ENCODE measurements around the gene SLC9C1.
A peak's percentile ranks its signal among the peaks of the same experiment; 100 is the strongest.

SLC9C1 gene

DNA sequence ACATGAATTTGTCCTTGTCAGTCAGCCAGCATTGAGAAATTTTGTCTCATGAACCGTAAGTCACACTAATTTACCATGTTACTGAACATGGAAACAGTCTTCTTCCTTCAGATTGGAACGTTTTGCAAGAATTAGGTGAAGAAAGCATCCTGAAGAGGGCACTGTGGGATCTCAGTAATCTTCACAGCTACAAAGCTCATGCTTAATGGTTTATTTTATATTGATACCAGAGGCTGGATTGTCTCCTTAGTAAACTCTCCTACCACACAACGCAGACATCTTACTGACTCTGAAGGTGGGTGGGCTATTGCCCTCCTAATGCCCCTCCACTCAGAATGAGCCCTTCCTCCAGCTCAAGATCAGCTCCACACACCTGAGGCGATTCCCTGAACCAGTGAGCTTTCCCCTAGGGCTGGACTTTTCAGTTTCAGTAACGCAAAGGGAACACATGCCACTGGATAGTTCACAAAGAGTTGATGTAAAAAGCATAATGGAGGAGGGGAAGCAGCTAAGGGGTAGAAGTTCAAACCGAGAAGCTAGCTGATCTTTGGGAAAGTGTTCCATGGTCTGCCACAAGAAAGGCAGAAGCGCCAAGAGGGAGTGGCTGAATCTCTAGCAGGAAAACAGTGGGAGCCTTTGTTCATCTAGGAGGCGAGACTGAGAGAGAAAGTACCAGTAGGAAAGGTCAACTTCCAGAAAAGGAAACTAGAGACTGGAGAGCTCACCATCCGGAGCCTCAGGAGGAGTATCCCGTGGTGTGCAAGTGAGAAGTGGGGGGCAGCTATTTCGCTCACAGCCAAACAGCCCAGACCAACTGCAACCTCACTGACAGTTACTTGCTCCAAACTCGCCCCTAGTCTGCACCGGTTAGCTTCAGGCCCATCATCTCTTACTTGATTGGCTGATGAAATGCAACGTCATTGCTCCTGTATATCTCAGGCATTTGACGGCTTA, at the start of gene SLC9C1:
Gene SLC9C1 (minus strand): TSS at position 849 of the 954 bp plus-strand sequence. CDS start 7,425 bp downstream, outside the sequence.
- peak; percentile 55 for DNase-seq

DNA sequence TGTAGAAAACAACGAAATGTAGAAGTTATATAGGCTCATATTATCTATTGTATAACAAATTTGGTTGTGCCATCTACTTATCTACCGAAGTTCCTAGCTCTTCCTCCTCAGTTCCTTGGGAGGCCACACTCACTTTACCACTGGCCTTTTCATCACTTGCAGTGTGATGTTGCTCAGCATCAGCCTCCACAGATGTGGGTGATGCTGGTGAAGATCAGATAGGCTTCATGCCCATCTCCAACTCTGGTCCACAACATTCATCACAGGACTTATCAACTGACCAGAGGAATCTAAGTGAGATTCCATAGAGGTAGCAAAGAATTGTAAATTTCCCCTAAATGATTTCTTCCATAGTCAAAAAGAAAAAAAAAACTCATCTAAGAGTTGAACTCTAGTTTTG, 47.4 kb upstream of the SLC9C1 start:
- DNase-seq, result no peak

DNA sequence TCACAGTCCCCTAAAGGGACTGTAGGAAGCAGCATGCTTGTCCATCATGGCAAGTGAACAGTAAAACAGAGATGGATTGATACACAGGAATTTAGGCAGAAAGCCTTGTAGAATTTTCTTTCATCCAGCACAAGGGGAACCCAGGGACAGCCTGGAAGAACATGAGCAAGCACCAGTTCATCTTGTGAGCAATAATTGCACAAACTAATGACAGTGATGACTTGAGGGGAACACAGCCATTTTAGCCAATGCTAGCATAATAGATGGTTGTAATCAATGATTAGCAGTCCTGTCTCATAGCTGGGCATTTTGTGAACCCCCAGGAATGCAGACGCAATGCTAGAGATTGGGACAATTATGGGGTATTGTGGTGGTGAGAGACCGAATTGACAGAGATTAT, 45.6 kb upstream of the SLC9C1 start:
- DNase-seq, result no peak

DNA sequence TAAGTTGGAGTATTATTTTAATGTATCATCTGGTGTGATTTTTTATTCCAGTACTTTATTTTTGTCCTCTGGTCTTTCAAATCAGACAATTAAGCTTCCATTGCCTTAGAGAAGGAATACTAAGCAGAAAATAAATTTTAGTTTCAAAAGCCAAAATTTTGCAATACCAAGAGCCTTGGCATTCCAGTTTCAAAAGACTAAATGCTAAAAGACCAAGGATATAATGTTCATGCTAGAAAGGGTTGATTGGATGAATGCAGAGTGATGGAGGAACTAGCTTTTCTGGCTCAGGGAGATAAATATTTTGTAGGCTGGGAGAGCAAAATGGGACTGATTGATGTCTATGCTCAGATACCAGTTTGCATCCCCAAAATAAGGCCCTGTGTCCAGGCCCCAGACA, 45.1 kb upstream of the SLC9C1 start:
- DNase-seq, result no peak

DNA sequence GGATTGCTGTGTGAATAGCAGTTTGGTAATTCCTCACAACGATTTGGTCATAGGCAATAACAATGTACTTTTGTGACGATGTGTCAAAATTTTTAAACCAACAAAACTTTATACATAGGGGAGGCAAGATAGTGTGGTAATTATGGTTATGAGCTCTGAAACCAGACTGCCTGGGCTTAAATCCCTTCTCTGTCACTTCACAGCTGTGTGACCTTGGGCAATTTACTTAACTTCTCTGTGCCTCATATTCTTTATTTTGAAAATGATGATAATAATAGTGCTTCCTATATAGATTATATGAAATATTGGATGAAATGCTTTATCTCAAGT, 44.7 kb upstream of the SLC9C1 start:
- no peak for DNase-seq

DNA sequence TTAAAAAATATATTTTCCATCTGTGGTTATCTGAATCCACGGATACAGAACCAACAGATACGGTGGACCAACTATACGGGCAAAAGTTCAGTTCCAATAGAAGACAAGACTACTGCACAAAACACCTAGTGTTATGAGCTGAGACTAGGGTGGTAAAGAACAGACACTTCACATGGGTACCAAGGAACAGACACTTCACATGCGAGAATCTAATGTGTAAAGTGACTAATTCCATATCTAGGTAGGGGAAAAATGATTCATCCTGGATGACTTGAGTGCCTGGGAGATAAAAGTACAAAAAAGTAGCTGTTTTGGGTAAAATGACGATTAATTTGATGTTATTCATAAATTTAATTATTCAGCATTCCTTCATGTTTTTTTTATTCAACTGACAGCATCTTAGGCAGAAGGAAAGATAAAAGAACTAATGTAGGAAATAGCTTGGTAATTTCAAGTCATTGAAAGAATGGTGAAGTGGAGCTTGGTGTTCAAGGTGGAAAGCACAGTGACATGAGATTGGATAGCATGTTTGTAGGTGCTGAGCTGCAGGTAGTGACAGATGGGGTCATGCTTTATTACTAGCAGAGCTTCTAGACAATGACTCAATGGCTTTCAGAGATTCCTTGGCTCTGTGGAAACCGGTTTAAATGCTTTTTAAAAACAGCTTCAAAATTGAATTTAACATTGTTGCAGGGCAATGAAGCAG, 44.2 kb upstream of the SLC9C1 start:
- no peak for DNase-seq

DNA sequence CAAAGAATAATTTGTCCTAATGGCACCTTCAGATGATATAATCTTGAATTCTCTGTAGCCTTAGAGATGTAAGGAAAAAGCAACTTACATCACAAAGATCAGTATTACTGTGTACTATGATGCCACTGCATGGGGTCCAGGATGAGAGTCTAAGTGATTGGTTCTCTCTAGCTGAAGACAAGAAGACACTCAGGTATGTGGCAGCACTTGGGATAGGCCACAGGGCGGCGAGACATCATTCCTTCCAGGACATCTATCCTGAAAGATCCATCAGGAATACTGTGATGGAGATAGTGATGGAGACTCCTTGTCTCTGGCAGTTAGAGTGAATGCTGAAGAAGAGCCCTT, 41.4 kb upstream of the SLC9C1 start:
- no peak for DNase-seq

DNA sequence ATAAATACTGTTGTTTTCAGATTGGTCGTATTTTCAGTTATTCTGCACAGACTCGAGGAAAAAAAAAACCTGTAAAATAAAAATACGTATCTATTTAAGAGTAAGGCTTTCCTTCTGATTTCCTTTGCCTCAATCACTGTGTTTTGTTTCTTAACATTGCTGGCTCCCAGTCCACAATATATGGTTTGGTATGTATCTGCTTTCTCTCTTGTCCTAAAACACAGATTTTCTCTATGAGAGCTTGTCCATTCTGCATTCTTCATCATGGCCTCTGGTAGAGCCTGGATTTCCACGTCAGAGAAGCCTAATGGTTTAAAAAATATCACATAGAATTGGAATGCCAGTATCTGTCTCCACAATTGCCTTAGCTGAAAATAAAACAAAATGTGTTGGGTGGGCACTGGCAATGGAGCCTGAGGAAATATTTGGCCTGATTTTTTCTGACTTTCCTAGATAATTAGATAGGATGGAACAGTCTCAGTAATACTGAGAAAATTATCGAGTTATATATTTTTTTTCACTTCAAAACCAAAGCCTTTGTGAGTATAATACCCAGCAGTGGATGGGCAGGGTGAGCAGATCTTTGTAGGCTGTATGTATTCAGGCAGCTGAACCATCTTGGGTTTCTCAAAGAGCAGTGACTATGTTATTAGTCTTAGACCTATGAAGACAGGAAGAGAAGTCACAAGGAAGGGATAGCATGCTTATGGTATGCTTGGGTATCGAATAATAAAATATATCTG, 40.8 kb upstream of the SLC9C1 start:
- no peak for DNase-seq

DNA sequence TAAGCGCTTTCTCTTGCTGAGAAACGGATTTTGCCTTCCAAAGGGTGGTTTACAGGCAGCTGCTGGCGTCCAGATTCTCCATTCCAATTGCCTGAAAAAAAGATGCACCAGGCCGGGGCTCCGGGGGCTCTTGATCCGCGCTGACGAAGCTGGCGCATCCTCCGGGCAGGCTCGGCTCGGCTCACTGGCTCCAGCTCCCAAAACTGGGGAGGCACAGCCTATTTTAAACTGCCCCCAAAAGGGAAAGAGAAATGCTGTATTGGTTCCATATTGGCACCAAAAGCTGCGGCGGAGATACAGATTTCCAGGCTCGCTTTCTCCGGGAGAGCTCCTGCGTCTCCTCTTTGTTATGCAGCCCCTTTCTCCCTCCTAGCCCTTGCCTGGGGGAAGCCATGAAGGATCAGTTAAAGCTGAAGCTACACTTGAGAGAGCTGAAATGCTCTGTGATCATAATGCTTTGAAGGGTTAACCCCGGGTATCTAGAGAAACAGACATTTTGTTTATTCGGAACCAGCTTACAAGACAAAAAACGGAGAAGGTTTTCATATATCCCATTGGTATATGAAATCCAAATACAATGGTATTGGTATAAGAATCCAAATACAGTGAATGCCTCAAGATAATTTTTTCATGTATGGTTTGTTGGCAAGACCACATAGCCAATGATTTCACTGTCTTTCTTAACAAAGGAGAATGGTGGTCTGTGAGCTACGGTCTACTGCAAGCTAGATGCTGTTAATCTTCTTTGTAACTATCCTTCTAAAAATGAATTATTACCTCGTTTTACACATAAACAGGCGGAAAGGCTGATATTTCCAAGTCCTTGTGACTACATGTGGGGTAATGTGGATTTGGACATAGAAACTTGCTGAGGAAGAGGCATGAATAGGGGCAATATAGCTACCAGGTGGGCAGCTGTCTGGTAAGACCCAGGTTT, 39.6 kb upstream of the SLC9C1 start:
- DNase-seq, result no peak

DNA sequence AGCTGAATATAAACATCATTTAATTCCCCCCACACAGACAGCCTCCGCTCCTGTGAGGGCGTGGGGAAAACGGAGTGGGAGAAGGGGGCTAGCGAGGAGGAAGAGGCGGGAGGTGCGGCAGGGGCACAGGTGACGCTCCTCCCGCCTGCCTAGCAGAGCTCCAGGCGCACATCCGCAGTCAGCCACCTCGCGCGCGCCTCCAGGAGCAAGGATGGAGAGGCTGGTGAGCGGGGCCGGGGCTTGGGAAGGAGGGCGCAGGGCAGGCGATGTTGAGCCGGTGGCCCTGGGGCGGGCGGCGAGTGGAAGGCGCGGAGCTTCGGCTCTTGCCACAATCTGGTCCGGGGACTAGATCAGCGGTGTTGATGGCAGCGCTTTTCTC, 39.0 kb upstream of the SLC9C1 start, which contains the start of gene CD200:
Gene CD200 (plus strand): TSS at position 155 of the 379 bp plus-strand sequence. CDS start 57 bp downstream, at position 212.
- DNase-seq, result peak; percentile 29

DNA sequence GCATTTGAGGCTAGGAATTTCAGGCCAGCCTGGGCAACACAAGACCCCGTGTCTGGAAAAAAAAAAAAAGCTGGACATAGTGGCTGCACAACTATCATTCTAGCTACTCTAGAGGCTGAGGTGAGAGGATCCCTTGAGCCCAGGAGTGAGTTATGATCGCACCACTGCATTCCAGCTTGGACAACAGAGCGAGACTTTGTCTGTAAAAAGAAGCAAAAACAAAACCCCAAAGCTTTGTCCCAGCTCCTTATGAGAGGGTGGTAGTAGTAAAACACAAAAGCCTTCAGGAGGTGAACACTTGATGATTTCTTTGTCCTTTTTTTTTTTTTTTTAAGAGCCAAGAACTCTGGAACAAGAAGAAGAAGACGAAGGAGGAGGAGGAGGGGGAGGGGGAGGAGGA, 37.8 kb upstream of the SLC9C1 start:
- DNase-seq, result no peak

DNA sequence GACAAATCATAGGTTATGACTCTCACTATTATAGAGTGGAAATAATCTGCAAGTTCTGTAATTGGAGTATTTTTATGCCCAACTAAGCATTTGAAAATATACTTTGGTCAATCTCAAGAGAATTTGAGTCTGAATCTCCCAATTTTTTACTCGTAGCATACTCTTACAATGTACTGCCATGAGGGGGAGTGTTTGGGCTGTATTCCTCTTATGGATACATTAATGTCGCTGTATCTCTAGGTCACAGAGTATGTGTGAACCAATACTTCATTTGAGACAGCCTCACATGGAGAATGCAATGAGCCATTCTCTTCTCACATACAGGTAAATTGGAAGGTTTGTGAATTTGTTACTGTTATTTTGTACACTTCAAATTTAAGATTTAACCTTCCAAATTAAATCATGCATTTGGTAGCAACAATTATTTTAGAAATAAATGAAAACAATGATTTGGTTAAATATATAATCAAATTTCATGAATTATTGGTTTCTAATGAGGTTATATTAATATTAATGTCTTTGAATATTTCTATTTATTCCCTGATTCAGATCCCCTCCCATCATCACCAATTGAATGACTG, 33.4 kb upstream of the SLC9C1 start:
- peak; percentile 41 for DNase-seq

DNA sequence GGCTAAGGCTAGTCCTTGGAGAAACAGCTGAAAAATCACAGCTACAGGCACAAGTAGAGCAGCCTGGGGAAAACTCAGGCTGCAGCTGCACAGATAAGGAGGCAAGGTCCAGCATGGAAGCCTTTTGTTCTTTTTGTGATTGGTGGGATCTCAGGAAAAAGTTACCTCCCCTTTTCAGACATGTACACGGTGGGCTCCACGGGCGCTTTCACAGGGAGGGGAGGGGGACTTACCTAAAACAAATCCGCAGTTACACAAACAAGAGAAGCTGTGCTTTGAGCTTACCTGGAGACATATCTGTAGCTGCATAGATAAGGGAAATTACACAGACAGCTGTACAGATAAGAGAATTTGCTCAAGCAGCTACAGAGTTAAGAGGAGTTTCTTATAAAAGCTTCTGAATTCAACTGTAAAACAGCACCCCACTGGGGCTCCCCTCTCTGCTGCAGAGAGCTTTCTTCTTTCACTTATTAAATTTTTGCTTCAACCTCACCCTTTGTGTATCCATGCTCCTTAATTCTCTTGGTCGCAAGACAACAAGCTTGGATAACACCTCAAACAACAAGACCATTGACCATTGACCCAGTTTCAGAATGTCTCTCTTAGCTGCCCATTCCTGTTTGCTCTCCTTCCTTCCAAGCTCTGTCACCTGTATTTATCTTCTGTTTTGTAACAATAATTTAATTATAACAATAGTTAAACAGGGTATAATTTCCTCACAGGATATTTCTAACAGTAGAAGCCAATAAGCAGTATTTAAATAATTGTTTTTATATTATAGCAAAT, 28.0 kb upstream of the SLC9C1 start:
- DNase-seq, result no peak

DNA sequence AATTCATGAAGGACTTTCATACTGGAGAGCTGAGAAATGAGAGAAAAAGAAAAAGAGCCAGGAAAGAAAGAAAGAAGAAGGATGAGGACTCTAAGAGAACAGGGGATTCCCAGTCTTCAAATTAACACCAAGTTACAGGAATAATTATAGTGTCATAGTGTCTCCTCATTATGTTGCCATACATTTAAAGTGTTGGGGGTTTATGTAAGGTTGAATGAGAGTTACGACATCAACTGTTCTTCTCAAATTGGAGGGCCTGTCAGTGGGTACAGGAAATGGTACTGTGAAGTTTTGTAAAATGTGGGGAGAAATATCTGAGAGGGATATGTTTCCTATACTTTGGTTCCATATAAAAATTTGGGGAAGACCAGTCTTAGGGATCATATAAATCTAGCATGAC, 26.7 kb upstream of the SLC9C1 start:
- no peak for DNase-seq

DNA sequence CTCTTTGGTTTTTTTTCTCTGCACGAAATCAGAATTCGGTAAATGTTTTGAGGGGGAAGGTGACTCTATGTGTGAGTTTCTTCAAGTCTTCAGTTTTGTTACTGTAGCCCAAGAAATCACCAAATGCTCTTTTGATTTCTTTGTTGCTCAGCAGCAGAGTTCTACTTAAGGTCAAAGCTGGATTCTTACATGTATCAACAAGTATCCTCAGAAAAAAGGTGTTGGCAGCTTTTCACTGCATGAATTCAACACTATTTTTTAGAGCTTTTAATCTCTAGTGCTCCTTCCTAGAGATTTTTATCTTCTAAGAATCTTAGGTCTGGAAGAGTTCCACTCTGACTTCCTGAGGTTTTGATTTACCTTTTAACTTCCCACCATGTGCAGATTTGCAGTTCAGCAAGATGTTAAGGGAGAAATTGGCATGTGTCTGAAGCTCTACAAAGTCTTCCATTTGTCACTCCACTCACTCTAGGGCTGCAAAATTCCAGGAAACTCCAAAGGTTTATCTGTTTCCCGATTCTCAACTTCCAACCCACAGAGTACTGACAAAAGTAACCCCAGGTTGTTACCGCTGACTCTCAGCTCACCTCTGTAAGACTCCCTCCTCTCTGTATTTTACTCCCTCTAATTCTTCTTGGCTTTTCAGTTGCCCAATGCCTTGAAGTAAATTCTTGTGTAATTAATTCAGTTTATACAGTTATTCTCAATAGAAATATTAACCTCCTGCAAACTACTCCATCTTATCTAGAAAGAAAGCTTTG, 25.7 kb upstream of the SLC9C1 start:
- DNase-seq, result no peak

DNA sequence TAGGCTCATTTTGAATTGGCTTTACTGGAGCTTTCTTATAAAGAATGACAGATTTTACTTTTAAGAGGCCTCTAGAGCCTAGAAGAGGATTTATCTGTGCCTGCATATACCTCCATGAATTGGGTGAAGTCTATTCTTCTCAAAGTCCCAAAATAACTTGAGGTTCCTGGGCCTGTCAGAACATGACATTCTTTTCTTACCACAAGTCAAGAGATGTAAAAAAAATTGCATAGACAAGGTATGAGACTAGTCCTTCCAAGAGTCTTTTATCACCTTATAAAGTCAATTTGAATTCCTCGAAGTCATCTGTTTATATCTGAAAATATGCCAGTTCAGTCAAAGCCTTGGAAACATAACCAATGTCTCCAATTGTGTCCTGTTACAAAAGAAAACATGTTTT, 21.8 kb upstream of the SLC9C1 start:
- DNase-seq, result no peak

DNA sequence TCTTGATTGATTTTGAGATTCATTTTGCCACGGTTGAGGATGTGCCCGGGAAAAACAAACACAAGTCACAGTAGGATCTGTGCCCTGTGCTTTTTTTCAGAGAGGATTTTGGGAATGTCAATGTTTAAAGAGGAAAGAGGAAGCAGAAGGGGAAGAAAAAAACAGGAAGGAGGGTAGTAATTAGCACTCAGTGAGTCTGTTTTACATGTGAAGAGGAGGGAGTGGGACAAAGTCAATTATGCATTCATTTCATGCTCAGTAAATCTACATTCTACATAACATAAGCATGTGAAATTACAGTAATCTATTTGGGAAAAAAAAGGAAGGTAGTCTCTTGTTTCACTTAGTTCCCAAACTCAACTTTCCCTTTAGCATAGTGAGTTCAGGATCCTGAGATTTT, 20.6 kb upstream of the SLC9C1 start:
- DNase-seq, result no peak

DNA sequence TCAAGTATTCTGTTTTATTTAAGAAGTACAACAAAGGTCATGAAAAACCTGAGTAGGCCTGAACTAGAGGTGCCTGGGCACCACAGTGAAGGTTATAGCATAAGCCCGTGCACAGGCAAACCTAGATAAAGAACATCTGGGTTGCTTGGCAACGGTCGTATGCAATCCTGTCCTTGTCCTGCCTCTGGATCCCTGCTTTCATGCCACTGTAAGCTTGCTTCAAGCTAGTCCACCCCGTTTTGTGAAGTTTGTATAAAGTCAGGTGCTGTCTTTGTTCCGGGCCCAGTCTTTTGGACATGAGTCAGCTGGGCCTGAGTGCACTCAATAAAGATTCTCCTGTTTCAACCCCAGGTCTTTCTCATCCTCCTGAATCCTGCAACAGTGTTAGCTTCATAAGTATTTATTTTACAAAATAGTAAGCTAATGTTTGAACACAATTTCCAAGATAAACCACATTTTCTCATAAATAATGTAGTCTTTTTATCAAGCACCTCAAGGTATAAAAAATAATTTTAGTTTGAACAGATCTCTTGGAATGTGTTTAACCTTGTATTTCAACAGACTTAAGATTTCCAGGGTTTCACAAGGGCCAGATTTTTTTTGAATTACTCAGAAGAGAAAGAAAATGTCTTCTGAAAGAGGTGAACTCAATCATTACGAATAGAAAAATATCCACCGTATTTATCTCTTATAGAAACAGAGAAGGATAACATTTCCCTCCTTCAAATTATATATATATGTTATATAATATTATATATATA, 14.3 kb upstream of the SLC9C1 start:
- DNase-seq, result no peak

DNA sequence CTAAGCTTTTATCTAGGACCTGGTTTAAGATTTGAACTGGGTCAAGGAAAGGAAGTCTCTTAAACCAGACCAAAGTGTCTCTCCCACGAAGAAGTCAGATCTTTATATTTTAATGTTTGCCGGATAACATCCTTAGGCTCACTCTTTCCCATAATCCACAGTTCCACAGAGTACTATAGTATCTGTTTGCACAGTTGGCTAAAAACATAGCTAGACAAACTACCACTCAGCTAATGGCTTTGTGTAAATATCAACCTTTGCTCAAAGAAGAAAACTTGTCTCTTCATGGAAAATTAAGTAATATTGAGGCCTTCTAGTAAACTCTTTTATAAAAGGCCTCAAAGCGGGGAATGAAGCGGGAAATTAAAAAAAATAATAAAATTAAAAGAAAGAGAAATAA, 13.5 kb upstream of the SLC9C1 start:
- DNase-seq, result no peak

DNA sequence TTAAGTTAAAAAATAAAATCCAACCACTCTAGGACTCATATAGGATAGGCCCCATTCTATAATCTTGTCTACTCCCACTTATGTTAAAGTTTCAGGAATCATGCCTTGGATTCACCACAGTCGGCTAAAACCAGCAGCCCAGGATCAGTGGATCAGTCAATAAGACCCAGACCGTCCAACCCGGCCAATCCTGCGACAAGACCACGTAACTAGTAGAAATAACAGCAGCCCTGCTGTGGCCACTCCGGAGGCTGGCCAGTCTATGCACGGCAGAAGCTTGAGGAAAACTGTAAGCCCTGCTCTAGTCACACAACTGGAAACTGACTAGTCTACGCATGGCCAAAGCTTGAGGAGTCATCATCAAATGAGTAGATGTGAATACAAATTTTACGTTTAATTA, 12.8 kb upstream of the SLC9C1 start:
- no peak for DNase-seq

Measured in KG1 (cell line).